Embryonic facial prominence (tissue), 1 donor: ENCODE results near the gene THUMPD2.

Experiments
- DNase-seq: peaks from one replicate; pipeline ENCODE4 v3.0.0-alpha.2; 2016; ENCODE audit errors: extremely low spot score

The THUMPD2 gene

DNA sequence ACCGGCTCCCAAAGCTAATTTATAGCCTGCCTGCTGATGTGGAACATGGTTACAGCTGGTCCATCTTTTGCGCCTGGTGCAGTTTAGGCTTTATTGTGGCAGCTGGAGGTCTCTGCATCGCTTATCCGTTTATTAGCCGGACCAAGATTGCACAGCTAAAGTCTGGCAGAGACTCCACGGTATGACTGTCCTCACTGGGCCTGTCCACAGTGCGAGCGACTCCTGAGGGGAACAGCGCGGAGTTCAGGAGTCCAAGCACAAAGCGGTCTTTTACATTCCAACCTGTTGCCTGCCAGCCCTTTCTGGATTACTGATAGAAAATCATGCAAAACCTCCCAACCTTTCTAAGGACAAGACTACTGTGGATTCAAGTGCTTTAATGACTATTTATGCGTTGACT, 62.0 kb downstream of the THUMPD2 start:
- no peak for DNase-seq

DNA sequence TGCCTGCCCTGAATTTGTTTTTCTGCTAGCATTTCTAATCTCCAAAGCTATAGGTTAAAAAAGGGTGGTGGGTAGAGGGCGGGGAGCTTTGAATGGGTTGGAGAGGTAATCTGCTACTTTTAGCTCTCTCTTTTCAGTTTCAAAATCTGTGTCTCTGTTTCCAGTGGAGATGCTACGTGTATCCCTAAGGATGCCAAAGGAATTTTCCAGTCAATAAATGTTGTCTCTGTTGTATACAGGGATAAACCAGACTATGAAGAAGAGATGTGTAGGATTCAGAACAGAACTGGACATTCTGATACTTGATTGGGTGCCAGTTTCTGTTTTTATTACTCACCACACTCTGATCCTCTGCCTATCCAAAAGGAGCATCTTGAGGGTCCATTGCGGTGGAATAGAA, 63.2 kb downstream of the THUMPD2 start:
- no peak for DNase-seq

DNA sequence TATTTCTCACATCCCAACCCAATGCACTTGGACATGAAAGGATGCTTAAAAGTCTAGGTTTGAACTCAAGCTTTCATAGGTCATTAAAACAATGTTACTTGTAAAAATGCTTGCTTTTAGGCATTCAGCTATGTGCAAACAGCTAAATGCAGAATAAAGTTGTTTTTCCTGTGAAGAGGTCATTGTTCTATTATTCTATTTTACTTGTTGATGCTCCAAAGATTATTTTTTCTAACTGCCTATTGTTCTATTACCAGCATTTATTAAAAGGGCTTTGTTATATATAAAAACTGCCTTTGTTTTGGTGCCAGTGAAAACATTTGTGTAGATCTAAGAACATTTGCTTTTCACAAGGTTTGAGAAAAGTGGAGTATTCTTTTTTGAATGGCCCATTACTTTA, 64.0 kb downstream of the THUMPD2 start:
- DNase-seq = no peak

DNA sequence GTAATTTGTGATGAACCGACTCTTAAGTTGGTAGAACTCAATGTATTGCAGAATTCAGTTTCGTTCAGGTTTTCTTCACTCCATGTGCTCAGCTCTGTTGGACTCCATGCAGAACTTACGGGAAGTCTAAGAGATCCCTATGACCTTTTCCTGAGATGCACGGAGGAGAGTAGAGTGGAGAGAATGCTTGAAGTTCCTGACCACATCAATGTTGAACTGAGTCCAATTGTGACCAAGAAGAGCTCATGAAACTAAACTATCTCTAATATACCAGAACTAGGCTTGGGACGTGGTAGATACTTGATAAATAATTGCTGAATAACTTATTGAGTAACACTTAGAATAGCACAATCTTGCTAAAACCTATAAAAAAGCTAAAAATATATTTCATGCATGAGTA, 66.1 kb downstream of the THUMPD2 start:
- no peak for DNase-seq

DNA sequence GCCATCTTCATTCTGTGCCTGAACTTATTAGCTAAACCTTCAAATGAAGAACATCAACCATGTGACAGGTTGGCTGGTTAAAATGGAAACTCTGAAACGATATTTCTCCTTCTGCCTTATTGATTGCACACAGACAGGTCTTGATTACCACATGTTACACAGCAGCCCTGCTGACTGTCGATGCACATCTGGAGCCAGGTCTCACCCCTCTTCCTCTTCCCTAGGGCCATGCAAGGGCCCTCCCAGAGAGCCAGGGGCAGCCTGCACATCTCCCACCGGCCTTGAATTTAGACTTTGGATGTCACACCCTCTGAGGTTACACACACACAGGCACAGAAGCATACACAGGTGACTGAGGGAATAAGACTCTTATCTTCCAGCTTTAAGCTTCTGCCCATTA, 68.3 kb downstream of the THUMPD2 start:
- DNase-seq = no peak

DNA sequence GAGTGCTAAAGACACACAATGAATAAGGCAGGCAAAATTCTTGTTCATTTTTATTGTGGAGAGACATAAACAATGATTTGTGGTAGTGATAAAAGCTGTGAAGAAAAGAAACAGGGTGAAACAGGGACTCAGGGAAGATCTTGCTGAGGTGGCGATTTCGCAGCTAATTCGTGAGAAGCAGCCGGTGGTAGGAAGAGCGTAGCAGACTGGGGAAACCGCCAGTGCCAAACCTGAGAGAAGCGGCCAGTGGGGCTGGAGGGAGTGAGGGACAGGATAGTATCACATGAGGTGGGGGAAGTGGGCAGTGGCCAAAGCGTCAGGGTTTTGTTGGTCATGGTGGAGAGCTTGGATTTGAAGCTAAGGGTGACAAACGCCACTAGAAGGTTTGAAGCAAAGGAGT, 71.1 kb downstream of the THUMPD2 start:
- DNase-seq = no peak

DNA sequence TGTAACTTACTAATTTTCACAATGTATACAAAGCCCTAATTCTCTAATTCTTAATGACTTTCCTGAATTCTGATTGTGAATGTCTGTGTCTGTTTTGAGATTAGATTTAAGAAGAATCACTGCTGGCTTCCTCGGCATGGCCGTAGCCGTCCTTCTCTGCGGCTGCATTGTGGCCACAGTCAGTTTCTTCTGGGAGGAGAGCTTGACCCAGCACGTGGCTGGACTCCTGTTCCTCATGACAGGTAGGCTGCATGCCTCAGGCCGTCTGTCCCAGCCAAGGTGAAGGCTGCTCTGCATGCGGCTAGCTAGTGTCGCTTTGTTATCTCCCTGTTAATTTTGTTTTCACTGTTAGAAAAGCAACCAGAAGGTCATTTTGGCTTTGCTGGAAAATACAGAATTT, 72.1 kb downstream of the THUMPD2 start:
- DNase-seq = no peak

DNA sequence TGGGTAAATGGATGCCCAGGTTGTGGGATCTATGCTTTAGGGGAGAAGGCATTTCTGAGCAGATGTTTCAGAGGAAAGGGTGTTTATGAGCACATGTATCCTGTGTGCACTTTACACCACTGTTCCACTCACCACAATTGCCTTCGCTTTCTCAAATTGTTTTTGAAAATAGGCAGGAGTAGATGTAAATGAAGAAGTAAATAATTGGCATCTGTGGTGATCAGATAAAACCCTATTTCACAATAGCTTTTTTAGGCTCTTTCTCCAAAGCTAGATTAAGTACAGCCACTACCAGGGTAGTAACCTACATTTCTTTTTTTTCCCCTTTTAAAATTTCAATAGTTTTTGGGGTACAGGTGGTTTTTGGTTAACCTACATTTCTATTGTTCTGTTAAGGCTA, 72.7 kb downstream of the THUMPD2 start:
- no peak for DNase-seq

DNA sequence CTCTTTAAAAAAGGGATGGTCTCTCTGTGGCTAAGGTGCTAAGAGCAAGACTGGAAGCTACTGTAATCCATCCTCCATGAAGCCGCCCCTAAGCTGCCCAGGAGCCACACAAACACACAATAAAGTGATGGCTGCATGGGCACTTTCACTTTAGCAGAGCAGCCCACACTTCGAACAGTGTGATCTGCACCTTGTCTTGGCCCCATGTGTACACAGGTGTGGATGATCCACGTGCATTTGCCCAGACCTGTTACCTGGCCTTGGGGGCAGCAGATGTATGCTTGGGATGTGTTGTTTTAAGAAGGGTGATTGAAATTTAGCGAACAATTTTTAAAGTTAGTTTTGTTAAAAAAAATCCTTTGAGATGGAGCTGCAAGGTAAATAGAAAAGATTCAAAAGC, 73.4 kb downstream of the THUMPD2 start:
- no peak for DNase-seq

DNA sequence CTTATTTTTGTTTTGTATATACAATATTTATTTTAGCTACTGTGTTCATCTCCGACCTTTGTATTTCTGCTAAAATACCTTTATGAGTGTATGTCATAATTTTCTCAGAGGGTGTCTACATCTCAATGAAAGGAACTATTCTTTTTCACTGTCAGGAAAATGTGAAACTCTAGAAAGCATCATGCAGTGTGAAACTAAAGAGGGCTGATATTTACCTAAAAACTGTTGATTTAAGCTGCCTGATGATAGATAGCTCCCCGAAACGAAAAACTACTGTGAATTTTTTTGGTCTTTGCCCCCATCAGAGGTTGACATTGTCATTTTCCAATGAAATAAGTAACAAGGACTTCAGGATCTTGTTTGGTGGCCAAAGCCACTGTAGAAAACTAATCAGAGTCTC, 74.5 kb downstream of the THUMPD2 start:
- DNase-seq = no peak

DNA sequence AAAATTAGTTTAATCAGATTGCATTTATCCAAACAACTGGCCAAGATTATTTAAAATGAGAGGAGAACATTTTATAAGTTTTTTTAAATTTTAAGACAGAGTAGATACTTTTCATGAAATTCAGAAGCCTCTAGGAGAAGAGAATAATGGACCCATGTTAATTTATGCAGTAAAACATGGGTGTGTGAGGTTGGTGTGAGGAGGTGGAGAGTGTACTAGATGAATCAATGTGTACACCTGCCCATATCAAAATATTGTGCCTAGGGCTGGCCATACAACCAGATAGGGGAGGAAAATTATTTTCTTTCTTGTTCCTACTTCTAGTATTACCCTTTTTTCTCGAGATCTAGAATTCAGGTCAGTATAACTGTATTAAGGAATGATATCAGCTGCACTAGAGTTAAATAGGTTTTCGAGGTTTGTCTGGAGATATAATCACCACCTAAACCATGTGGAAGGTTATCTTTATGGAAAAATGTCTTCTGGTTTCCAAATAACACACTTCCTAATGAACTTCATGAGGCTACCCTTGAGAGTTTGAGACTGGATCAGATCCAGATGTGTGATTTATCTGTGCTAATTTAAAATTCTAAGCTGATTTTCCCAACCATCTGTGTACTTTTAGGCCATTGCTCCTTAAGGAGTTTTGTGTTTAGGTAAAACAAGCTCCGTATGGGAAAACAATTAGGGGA, 75.7 kb downstream of the THUMPD2 start:
- no peak for DNase-seq

DNA sequence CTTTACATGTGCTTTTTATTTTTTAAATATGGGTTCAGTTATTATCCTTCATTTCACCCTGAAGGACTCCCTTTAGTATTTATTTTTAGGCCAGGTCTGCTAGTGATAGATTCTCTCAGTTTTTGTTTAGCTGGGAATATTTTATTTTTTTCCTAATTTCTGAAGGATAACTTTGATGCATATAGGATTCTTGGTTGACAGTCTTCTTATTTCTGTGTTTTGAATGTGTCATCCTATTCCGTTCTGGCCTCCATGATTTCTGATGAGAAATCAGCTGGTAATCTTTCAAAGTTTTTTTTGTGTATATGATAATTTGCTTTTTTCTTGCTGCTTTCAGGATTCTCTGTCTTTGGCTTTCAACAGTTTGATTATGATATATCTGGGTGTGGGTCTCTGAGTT, 77.9 kb downstream of the THUMPD2 start:
- no peak for DNase-seq

DNA sequence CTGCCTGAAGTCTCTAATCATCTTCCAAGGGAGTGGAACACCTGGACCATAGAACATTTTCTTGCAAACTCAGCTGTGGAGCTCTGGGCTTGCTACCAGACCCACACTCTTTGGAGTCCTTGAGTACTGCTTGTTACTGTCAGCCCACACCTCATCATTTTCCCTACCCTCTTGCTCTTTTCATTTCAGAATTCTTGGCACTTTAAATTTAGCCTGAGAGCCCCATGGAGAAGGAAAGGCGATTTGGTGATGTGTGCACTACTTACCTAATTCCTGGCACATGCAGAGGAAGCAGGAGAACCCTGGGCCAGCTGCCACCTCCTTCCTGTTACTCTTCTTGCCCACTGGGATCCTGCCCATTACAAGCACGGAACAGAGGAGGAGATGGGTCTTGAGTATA, 81.6 kb downstream of the THUMPD2 start:
- DNase-seq = no peak

DNA sequence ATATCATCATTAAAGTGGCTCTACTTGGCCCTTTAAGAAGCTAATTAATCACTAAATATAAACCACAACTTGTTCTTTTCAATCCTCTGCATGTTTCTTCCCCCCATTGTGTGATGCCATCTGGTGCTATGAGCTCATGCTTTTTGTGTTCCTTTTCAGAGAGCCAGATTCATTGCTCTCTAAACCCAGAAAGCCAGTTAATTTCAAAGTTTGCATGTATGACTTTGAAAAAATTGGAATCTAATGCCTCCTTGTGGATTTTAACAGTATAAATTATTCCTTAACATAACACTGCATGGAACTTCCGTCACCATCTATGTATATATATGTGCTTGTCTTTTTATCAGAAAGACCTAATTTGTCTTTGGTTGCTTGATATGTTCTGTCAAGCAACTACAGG, 82.2 kb downstream of the THUMPD2 start:
- DNase-seq = peak; percentile 18

DNA sequence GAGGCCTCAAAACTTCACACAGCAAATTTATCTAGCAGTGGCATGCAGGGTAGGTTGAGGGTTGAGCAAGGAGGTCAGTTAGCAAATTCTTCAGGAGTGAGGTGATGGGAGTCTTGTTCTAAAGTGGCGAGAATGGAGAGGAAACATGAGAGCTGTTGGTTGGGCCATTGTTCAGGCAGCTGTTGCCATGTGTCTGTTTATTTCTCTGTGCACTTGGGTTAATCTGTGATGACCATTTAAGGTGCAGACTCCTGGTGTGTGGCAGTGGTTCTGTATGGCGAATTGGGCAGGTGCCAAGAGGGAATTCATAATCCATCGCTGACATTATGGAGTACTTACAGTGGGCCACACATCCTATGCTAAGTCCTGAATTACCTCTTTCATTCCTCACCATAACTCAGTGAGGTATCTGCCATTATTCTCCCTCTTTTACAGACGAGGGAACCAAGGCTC, 82.9 kb downstream of the THUMPD2 start:
- DNase-seq = no peak

DNA sequence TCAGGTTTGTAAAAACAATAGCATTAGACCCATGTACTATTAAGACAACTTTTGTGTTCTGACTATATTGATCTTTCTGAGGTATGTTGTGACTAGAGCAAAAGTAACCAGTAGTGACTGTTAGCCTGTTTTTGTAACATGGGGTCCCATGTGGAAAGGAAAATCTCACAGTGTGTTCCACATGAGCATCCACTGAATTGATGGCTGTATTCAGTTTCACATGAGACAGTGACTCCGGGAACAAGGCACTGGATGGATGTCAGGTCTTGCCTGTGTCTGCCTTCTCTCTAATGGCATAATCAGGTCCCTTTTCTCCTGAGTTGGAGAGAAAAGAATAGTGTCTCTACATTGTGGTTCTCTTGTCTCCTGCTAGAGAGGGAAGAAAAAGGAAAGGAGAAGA, 85.8 kb downstream of the THUMPD2 start:
- DNase-seq = no peak

DNA sequence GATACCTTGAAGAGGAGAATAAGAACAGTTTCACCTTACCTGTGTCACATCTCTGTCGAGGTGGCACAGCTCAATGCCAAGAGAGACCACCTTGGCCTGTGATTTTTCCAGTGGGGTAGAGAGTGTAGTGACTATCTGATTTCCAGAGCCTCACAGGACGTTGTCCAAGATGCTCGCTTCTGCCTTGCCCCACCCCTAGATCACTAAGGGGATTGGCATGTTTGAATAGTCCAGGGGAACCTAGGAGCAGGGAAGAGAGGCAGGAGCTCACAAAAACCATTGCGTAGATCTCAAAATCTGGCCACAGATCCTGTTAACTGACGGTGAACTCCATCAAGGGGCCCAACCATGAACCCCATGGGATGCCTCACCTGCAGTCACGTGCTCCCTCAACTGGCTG, 89.2 kb downstream of the THUMPD2 start:
- no peak for DNase-seq

DNA sequence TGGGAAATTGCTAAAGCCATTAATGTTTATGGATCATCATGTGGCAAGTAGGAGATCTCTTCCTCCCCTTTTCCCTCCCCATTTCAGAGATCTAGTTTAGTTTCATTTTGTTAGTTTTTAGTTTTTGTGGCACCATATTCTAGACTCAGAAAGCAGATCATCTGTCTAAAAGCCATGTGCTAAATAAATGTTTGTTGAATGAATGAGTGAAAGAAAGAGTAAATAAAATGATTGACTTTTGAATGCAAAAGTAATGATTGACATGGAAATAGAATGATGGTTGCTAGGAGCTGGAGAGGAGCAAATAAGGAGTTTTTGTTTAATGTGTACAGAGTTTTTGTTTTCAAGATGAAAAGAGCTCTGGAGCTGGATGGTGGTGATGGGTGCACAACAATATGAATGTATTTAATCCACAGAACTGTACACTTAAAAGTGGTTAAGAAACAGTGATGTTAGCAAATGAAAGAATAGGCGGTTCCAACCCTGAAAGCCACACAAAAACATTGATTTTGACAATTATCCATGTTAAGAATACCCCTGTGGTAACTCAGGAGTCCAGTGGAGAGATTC, 89.7 kb downstream of the THUMPD2 start:
- no peak for DNase-seq

DNA sequence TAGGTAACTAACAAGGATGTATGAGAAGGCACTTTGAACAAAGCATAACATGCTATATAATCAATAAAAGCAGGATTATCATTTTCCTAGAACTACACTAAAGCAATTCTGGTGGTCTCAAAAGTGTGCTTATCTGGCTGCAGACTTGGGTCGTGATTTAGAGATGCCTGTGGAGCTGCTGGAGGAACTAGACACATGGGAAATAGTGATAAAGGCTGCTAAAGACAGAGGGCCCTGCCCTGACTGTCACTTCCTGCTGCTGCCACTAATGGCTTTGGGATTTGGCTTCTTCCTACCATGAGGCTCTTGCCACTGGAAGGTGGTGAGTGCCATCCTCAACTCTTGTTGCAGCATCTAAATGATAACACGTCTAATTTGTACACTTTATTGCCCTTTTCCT, 90.9 kb downstream of the THUMPD2 start:
- DNase-seq = no peak

DNA sequence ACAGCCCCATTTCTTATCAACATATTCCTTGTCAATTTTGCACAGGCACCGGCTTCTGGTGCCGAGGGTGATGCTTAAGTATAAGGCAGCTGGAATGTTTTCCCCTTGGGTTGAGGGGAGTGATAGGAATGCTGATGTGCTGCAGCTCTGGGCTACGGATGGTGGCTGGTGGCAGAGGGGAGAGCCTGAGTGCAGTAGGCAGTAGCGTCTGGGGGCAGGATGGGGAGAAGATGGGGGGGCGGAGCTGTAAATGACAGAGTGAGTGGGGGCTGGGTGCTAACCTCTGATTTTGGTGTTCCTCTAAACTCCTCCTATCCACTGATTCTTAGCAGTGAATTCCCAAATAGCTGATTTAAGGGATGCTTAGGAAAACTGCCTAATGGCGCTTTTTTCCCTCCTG, 92.6 kb downstream of the THUMPD2 start:
- no peak for DNase-seq
